Pancreas (tissue), 10 donors: Measurements from ENCODE around the gene RTL1. TPM values are rescaled to one million over a fixed set of nuclear protein-coding genes. Genes with fewer than 3 reads are reported as not detected.

Experiments used
- ATAC-seq, 4 donors: fragments of 200-7000 bp; cut with Tn5 transposase; one replicate each; pipeline versions ENCODE4 v1.8.0 to v1.9.1; 2020; ENCODE audit warnings: mild to moderate bottlenecking in 4 of 4, moderate library complexity in 4 of 4
- DNase-seq, 6 donors: peaks; one replicate each; pipeline ENCODE4 v3.0.0-alpha.2; 2020
- FAIRE-seq: peaks from 2 replicates; lab custom pipeline; 2012; peaks lifted over from hg19 to GRCh38; lab: Jason Lieb, UNC
- H3K27ac ChIP-seq, 4 donors: fragments of 200-600 bp; sonication (generic); 1 replicate in 3 of 4; 2 replicates in 1 of 4; pipeline versions ENCODE4 v1.5.0 to v1.8.0; 2020
- H3K27me3 ChIP-seq, 4 donors: fragments of 200-600 bp; one replicate each; pipeline ENCODE4 v1.8.0; 2021
- H3K36me3 ChIP-seq, 3 donors: fragments of 200-600 bp; sonication (generic) in 1 of 3; one replicate each; pipeline versions ENCODE4 v1.5.0 to v1.8.0; 2020 to 2021
- H3K4me1 ChIP-seq, 3 donors: fragments of 200-600 bp; one replicate each; pipeline ENCODE4 v1.8.0; 2021
- H3K4me3 ChIP-seq, 4 donors: fragments of 200-600 bp; sonication (generic) in 2 of 4; one replicate each; pipeline versions ENCODE4 v1.5.0 to v1.8.0; 2020 to 2021
- H3K9me3 ChIP-seq, 4 donors: fragments of 200-600 bp; one replicate each; pipeline ENCODE4 v1.8.0; 2021
- CTCF ChIP-seq, 4 donors: fragments of 200-600 bp; sonication (generic) in 3 of 4; IDR thresholded peaks; one replicate each; pipeline versions ENCODE4 v1.5.0 to v1.8.0; 2021; ENCODE audit warnings: antibody characterized with exemption in 4 of 4
- WGBS, 2 donors: extraction: QIAGEN DNeasy Blood & Tissue Kit; methylation state at CpG; one replicate each; pipeline ENCODE4 v1.1.7; 2013; 5-methylcytosine and 5-hydroxymethylcytosine counted together
- intact Hi-C, 3 donors: fragments of 100-400 bp; cut with DNase I; formaldehyde crosslinking; loops; one replicate each; pipeline versions ENCODE4 v1.11.1 to v1.14.2; 2022
- polyA plus RNA-seq, 2 donors: library from polyadenylated mRNA; stranded (reverse); fragments of 200-250 nt; gene quantifications; one replicate each; pipeline ENCODE4 v1.2.3, GENCODE V29; 2013
- total RNA-seq, 6 donors: library from RNA; stranded (reverse); fragmentation: NEBNext Ultra II Directional in 4 of 6; extraction: Animal tissue kit (Norgen Biotek cat#: 25700) in 4 of 6; gene quantifications; one replicate each; pipeline versions ENCODE4 v1.2.1 to v1.2.4, GENCODE V29; 2021 to 2023
- donor health status: healthy with polysubstance abuse.
- donor health status: DM: no; HTN: no; CAD: no; lungs with moderate emphysema.
- donor health status: DM: no; HTN: no; CAD: no.
- donor health status: control.
- donor health status: control.
- donor health status: Bipolar disorder and iron deficiency.
- donor health status: DM: yes; HTN: yes; CAD: no.
- donor health status: DM: no; HTN: no; CAD: no.
- donor health status: DM: no; HTN: no; CAD: no.
- donor health status: DM: yes; HTN: yes; CAD: no.

The RTL1 gene
- total and polyA plus RNA-seq, 8 donors = 0.02 to 0.80 (median 0.03) TPM; not detected in 3

DNA sequence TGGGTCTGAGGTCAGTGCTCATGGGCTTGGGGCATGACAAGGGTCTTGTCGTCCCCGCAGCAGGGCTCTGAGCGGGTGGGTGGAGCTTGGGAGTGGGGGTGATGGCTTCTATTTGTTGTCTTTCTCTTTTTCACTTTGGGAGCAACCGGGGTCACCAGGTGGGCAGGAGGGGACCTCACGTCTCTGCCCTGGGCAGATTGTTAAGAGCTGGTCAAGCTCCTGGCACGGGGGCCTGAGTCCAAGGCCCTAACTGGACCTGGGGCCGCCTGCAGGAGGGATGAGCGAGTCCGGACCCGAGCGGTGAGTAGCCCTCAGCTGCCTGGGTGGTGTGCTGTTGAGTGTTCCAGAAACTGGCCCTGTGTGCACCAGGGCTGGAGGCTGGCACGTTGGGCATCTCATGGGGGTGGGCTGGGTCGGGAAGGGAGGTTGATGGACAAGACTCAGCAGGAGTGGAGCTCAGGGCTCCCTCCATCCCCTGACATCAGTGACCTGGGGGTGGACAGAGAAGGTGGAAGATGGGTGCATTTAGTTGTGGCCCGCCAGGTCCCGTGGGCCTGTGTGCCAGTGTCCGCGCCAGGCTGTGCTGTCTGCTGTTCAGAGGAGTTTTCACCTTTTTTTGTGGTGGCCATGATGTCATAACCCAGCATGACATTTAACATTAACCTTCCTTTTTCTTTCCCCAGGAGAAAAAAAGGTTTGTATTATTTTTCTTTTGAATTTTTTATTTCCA is 27.5 kb downstream of the RTL1 start:
- intact Hi-C loops = no loop called here
- H3K27me3 ChIP-seq = no peaks in the 10 kb centered on the region
- ATAC-seq (no peak), FAIRE-seq (no peak), DNase-seq (peak in 2 of 6 donors; percentile 52 to 53)
- H3K4me3 ChIP-seq = no peak overlapping the region
- TF ChIP-seq CTCF (IDR thresholded peaks at IDR 0.05) = no peak
- H3K27ac ChIP-seq = no peak overlapping the region
- no peaks in the 10 kb centered on the region for H3K9me3 ChIP-seq
- no peaks in the 10 kb centered on the region for H3K36me3 ChIP-seq
- 76 to 88% methylated on average over 17 of the region's 17 CpGs for WGBS, 2 donors
- H3K4me1 ChIP-seq = no peaks in the 10 kb centered on the region

DNA sequence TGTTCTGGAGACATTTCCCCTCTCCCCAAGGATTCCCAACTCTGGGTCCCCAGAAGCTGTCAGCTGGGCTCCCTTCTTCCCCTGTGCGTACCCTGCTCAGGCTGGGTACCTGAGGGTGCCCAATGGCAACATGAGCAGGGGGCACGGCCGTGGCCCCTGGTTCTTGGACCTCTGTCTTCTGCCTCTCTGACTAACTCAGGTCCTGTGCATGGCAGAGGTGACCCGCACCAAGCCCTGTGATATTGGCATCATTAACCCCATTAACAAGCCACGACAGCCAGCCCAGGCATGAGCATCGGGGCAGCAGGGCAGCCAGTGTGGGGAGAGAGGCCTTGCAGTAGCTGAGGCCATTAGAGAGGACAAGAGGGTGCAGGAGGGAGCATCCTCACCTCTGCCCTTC is 28.4 kb downstream of the RTL1 start:
- no peak overlapping the region for H3K4me3 ChIP-seq
- DNase-seq (peak in 1 of 6 donors; percentile 30), ATAC-seq (no peak), FAIRE-seq (no peak)
- WGBS, 2 donors = 78 to 87% methylated on average over 6 of the region's 6 CpGs
- intact Hi-C loops = no loop called here
- no peaks in the 10 kb centered on the region for H3K27me3 ChIP-seq
- H3K36me3 ChIP-seq = no peaks in the 10 kb centered on the region
- TF ChIP-seq CTCF (IDR thresholded peaks at IDR 0.05) = no peak
- H3K4me1 ChIP-seq = no peaks in the 10 kb centered on the region
- no peaks in the 10 kb centered on the region for H3K9me3 ChIP-seq
- no peak overlapping the region for H3K27ac ChIP-seq

DNA sequence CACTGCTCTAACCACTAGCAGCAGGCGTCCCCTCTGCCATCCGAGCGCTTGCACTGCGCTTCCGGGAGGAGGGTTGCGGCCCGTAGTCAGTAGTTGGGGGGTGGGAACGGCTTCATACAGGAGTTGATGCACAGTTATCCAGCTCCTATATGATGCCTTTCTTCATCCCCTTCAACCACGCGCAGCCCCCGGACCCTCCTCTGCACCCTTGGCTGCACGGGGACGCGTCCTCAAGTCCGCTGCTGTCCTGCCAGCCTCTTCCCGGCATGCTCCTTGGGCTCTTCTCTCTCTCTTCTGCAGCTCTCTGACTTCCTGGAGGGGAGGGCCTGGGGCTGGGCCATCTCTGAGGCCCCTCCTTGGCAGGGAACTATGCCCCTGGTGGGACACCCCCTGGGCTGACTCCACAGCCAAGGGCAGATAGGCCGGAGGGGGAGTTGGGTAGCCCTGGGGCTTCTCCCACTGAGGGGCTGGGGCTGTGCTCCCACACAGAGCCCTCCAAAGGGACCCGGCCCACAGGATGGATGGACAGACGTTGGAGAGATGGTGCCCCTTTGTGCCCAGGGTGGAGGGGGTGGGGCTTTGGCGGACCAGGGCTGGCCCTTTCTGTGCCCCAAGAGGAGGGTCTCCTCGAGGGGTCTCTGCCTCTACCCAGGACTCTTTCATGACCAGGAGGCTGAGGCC is 29.0 kb downstream of the RTL1 start:
- no peaks in the 10 kb centered on the region for H3K27me3 ChIP-seq
- intact Hi-C loops = no loop called here
- peak in 2 of 6 donors; percentile 44 to 55 for DNase-seq
- H3K4me3 ChIP-seq = no peak overlapping the region
- FAIRE-seq = no peak
- H3K4me1 ChIP-seq = no peaks in the 10 kb centered on the region
- H3K36me3 ChIP-seq = no peaks in the 10 kb centered on the region
- no peak for TF ChIP-seq CTCF (IDR thresholded peaks at IDR 0.05)
- no peak overlapping the region for H3K27ac ChIP-seq
- no peaks in the 10 kb centered on the region for H3K9me3 ChIP-seq
- WGBS, 2 donors = 78 to 84% methylated on average over 21 of the region's 21 CpGs
- no peak for ATAC-seq

- Histone ChIP-seq H3K4me1 (no peaks in the 10 kb centered on the region), H3K27me3 (no peaks in the 10 kb centered on the region), H3K9me3 (no peaks in the 10 kb centered on the region), H3K27ac (no peak overlapping the region), H3K4me3 (no peak overlapping the region), H3K36me3 (no peaks in the 10 kb centered on the region)
- TF ChIP-seq CTCF (IDR thresholded peaks at IDR 0.05) = no peak
- intact Hi-C loops = no loop called here
- WGBS, 2 donors = 91 to 92% methylated on average over 4 of the region's 4 CpGs
- peak in 1 of 6 donors; percentile 42 for DNase-seq
- ATAC-seq = no peak
- no peak for FAIRE-seq
Observed at GRCh38 chr14:100874051-100874410, 29.5 kb downstream of the RTL1 start.

- intact Hi-C loops = no loop called here
- Histone ChIP-seq H3K27ac (no peak overlapping the region), H3K36me3 (no peaks in the 10 kb centered on the region), H3K4me3 (no peak overlapping the region), H3K27me3 (no peaks in the 10 kb centered on the region), H3K4me1 (no peaks in the 10 kb centered on the region), H3K9me3 (no peaks in the 10 kb centered on the region)
- FAIRE-seq (no peak), DNase-seq (peak in 2 of 6 donors; percentile 13 to 41), ATAC-seq (peak in 3 of 4 donors; percentile 9 to 22 (median 17))
- 52 to 63% methylated on average over 3 of the region's 3 CpGs for WGBS, 2 donors
- no peak for TF ChIP-seq CTCF (IDR thresholded peaks at IDR 0.05)
Observed at GRCh38 chr14:100873096-100873482, 30.4 kb downstream of the RTL1 start.
